Measurements from ENCODE around the gene TMEM38B.

Gene TMEM38B

GRCh38 chr9:105816202-105816744 lies 121.9 kb downstream of the TMEM38B start:
- H3K9ac ChIP-seq (ENCODE audit: low read length): no peak overlapping the region
- H3K27me3 ChIP-seq (ENCODE audit: control insufficient read depth, insufficient read depth, low read length): no peaks in the 10 kb centered on the region
- no peaks in the 10 kb centered on the region for H3K4me1 ChIP-seq (ENCODE audit: control insufficient read depth, low read depth, low read length)
- no peak overlapping the region for H3K4me3 ChIP-seq (ENCODE audit: low read length)
- no peak overlapping the region for H3K27ac ChIP-seq (ENCODE audit: low read length)
- H3K36me3 ChIP-seq (ENCODE audit: control insufficient read depth, low read depth, low read length): no peaks in the 10 kb centered on the region
- no peaks in the 10 kb centered on the region for H3K9me3 ChIP-seq (ENCODE audit: control insufficient read depth, low read depth, low read length)

GRCh38 chr9:105816981-105817380 lies 122.6 kb downstream of the TMEM38B start:
- Histone ChIP-seq H3K27me3 (ENCODE audit: control insufficient read depth, insufficient read depth, low read length) (no peaks in the 10 kb centered on the region), H3K9me3 (ENCODE audit: control insufficient read depth, low read depth, low read length) (no peaks in the 10 kb centered on the region)

DNA sequence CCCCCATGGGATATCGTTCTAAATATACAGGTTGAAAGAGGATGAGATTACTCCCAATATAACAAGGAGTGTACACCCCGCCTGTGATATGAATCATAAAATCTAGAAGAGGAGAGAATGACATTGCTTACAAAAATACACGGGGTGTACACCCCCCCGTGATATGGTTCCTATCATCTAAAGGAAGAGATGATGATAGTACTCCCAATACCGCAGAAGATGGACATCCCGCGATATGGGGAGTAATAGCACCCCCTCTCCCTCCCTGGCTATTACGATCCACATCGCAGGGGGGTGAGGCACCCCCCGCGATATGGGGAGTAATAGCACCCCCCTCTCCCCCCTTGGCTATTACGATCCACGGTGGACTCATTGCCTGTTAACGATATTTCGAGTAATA lies 124.6 kb downstream of the TMEM38B start:
- Histone ChIP-seq H3K4me1 (ENCODE audit: control insufficient read depth, low read depth, low read length) (no peaks in the 10 kb centered on the region), H3K9me3 (ENCODE audit: control insufficient read depth, low read depth, low read length) (no peaks in the 10 kb centered on the region), H3K36me3 (ENCODE audit: control insufficient read depth, low read depth, low read length) (no peaks in the 10 kb centered on the region), H3K27ac (ENCODE audit: low read length) (no peak overlapping the region), H3K4me3 (ENCODE audit: low read length) (no peak overlapping the region), H3K27me3 (ENCODE audit: control insufficient read depth, insufficient read depth, low read length) (no peaks in the 10 kb centered on the region), H3K9ac (ENCODE audit: low read length) (no peak overlapping the region)

More at GRCh38 chr9:105816981-105817380, 122.6 kb downstream of the TMEM38B start:
- Histone ChIP-seq H3K36me3 (ENCODE audit: control insufficient read depth, low read depth, low read length) (no peaks in the 10 kb centered on the region), H3K4me3 (ENCODE audit: low read length) (no peak overlapping the region), H3K9ac (ENCODE audit: low read length) (no peak overlapping the region), H3K4me1 (ENCODE audit: control insufficient read depth, low read depth, low read length) (no peaks in the 10 kb centered on the region), H3K27ac (ENCODE audit: low read length) (no peak overlapping the region)

DNA sequence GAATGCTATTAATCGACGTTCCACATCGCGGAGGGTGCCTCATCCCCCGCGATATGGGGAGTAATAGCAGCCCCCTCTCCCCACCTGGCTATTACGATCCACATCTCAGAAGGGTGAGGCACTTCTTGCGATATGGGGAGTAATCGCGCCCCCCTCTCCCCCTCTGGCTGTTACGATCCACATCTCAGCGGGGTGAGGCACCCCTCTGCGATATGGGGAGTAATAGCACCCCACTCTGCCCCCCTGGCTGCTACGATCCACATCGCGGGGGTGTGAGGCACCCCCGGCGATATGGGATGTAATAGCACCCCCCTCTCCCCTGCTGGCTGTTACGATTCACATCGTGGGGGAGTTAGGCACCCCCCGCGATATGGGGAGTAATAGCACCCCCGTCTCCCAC lies 128.5 kb downstream of the TMEM38B start:
- Histone ChIP-seq H3K9ac (ENCODE audit: low read length) (no peak overlapping the region), H3K4me1 (ENCODE audit: control insufficient read depth, low read depth, low read length) (no peaks in the 10 kb centered on the region), H3K27me3 (ENCODE audit: control insufficient read depth, insufficient read depth, low read length) (no peaks in the 10 kb centered on the region), H3K27ac (ENCODE audit: low read length) (no peak overlapping the region), H3K9me3 (ENCODE audit: control insufficient read depth, low read depth, low read length) (no peaks in the 10 kb centered on the region), H3K36me3 (ENCODE audit: control insufficient read depth, low read depth, low read length) (no peaks in the 10 kb centered on the region), H3K4me3 (ENCODE audit: low read length) (no peak overlapping the region)

Measured in iPS-18a (cell line).